ENCODE data around the gene ARRDC5.
"Not testable (repeated sequence)": the region's sequence is repeated elsewhere in the genome, so short reads cannot be mapped to it uniquely, and the experiment has no call there.

Gene ARRDC5

DNA sequence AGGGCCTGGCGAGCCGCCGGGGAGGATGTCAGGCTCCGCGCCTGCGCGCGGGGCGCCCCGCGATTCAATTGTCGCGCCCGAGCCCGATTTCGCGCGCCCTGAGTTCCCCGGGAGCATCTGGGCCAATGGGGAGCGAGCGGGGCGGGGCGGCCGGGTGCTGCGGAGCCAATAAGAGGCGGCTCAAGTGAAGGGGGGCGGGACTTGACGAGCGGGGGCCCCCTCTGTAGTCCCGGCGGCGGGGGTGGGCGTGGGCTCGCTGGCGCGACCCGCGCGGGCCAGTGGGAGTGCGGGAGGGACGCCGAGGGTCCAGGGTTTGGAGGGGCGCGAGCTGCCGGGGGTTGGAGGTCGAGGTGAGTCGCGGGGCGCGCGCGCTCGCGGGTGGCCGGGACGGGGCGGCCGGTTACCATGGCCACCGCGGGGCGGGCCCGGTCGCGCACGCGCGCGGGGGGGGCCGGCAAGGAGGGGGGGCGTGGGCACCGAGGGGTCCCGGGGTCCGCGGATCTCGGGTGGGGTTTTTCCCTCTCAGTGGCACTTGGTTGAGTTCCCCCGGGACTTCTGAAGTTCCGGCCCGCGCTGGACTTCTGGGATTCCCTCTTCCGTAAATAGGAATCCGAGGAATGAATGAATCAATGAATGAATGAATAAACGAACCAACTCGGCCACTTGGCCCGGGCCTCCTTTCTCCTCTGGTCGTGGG is 7.3 kb upstream of the ARRDC5 start:
- DNase-seq: peak; percentile 96

DNA sequence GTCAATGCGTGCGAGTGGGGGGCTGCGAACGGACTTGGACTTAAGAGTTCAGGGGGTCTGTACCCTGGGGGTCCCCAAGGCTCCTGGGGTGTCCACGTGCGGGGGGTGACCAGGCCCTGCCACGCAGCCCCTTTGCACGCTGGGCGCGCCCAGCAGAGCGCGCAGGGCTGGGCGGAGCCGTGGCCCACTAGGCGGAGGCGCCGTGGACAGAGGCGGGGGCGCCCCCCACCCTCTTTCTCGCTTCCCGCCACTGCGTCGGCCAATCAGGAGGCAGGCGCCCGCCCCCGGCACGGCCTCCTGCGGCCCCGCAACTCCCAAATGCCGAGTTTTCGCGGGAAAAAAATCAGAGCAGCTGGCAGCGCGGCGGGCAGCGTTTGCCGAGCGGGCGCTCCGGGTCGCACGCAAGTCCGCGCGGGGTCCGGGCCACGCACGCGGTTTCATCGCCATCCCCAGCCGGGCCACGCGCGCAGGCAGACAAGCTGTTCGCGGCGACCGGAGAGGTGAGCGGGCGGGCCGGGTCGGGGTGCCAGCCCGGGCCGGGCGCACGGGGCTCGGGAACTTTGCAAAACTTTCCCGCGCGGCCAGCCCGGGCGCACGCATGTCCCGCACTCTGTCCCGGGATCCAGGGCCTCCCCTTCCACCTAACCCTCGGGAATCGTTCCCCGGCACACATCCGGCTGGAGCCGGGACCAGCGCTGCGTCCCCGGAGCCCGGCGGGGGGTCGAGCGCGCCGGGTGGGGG is 6.6 kb upstream of the ARRDC5 start, which contains the start of gene UHRF1:
UHRF1 (plus strand) TSS at position 346 of the 741 bp plus-strand sequence. CDS start 1,385 bp downstream, outside the sequence.
- DNase-seq: peak; percentile 47

DNA sequence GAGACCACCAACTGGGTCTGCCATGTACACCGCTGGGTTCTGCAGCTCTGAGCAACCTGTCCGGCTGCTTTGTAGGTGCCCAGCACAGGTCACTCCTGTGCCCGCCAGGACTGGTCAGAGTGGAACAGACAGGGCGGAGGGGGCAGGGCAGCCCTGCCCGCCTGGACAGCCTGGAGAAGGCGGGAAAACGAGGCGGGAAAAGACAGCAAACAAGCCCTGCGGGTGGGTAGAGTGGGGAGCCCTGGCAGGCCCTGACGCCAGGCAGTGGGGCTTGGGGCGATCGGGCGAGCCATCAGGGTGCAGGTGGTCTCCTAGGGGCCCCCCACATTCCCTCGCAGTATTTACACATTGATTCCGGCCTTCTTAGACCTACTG is 6.1 kb upstream of the ARRDC5 start:
- DNase-seq: no peak

DNA sequence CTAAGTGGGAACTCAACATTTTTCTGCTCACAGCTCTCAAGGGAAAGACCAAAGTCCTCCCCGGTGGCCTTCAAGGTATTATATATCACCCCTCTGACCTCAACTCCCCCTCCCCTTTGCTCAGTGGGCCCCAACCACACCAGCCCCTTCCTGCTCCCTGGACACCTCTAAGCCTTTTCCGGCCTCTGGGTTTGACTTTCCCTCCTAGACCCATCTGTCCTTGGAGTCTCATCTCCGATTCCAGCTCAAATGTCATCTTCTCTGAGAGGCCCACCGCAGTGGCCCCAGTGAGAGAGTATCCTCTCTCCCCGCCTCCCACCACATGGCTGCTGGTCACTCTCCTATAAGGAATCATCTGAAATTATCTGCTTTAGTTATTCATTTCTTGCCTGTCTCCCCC is 5.7 kb upstream of the ARRDC5 start:
- DNase-seq: no peak

DNA sequence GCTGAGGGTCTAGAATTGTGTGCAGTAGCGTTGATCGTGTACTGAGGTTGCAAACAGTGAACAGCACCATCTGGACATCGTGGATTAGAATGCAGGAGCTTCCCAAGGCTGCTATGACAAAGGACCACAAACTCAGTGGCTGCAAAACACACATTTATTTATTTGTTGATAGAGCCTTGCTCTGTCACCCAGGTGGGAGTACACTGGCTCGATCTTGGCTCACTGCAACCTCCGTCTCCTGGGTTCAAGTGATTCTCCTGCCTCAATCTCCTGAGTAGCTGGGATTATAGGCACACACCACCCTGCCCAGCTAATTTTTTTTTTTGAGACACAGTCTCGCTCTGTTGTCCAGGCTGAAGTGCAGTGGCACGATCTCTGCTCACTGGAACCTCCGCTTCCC is 4.3 kb upstream of the ARRDC5 start:
- DNase-seq: no peak

DNA sequence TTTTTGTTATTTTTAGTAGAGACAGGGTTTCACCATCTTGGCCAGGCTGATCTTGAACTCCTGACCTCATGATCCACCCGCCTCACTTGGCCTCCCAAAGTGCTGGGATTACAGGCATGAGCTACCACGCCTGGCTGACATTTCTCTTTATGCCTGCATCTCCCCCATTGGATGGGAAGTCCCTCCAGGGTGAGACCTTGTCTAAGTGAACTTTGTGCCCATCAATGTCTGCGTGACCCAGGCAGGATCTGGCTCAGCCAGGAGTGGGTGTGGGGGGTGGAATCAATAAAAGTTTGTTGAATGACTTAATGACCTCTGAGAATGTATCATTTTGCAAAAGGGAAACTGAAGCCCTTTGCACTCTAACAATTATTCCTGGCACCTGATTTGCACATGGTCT is 1.8 kb upstream of the ARRDC5 start:
- no peak for DNase-seq

DNA sequence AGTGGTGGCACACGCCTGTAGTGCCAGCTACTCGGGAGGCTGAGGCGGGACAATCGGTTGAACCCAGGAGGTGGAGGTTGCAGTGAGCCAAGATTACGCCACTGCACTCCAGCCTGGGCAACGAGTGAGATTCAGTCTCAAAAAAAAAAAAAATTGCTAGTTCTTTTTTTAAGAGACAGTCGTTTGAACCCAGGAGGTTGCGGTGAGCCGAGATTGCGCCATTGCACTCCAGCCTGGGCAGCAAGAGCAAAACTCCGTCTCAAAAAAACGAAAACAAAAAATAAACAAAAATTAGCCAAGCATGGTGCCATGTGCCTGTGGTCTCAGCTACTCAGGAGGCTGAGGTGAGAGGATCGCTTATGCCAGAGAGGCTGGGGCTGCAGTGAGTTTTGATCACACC is 1.8 kb downstream of the ARRDC5 start:
- not testable (repeated sequence) for DNase-seq

DNA sequence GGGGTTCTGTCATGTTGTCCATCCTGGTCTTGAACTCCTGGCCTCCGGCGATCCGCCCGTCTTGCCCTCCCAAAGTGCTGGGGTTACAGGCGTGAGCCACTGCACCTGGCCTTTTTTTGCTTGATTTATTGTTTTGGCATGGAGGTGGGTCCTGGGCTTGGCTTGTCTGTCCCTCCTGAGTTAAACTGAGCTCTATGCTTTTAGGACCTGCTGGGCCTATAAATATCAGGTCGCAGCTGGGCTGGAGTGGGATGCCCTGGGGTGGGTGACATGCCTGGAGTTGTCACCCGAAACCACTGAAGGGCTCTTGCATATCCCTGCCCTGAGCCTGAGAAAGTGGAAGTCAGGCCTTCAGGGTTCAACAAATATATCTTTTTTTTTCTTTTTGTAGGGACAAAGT is 5.5 kb downstream of the ARRDC5 start:
- DNase-seq: no peak

DNA sequence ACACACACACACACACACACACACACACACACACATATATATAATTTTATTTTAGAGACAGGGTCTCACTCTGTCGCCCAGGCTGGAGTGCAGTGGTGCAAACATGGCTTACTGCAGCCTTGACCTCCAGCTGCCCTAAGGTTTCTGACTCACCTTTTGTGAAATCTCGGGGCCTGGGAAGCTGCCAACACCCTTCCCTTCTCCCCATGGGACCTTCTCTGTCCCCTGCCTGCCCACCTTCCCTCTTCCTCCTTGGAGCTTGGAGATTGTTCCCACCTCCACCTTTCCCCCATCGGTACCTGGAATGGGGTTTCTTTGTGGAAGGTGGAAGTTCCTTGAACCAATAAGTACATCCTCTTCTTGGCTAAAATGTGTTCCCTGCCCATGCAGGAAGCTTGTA is 6.3 kb downstream of the ARRDC5 start:
- no peak for DNase-seq

DNA sequence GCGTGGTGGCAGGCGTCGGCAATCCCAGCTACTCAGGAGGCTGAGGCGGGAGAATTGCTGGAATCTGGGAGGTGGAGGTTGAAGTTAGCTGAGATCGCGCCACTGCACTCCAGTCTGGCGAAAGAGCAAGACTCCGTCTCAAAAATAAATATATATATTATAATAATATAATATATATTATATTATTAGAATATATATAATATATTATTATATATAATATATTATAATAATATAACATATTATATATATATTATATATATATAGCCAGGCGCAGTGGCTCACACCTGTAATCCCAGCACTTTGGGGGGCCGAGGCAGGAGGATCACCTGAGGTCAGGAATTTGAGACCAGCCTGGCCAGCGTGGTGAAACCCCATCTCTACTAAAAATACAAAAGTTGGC is 9.7 kb downstream of the ARRDC5 start:
- DNase-seq: not testable (repeated sequence)

DNA sequence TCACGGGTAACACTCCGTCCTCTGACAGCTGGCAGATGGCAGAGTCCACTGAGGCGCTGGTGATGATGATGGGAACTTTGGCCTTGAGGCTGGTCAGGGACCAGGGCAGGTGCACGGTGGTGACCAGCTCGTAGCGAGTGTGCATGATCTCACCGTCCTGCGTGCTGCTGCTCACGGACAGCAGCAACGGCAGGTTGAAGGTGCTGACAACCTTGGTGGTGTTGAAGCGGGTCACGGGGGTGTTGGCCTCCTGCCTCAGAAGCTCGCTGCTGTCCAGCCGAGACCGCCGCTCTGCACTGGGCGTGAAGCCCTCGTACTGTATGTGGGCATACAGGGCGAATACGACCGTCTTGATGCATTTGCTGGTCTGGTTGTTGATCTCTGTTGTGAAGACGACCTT is 11.6 kb downstream of the ARRDC5 start:
- DNase-seq: no peak

DNA sequence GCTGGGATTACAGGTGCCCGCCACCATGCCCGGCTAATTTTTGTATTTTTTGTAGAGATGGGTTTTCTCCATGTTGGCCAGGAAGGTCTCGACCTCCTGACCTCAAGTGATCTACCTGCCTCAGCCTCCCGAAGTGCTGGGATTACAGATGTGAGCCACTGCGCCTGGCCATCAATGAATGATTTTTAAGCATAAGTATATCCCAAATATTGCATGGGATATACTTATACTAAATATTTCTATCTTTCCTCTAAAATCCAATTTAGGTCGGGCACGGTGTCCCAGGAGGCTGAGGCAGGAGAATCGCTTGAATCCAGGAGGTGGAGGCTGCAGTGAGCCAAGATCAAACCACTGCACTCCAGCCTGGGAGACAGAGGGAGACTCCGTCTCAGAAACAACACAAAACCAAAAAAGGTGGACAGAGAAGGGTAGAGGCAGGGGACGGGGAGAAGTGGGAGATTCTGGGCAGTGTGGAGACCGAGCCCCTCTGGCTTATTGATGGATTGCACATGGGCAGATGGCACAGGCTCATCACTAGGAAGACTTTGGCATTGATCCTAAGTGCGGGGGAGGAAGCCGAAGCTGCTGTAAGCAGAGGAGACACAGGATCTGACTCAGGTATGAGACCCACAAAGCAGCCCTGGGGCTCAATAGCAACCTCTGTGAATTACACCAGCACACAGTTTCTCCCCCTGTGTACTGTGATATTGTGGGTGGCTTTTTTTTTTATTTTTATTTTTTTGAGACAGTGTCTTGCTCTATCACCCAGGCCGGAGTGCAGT is 13.5 kb downstream of the ARRDC5 start:
- no peak for DNase-seq

DNA sequence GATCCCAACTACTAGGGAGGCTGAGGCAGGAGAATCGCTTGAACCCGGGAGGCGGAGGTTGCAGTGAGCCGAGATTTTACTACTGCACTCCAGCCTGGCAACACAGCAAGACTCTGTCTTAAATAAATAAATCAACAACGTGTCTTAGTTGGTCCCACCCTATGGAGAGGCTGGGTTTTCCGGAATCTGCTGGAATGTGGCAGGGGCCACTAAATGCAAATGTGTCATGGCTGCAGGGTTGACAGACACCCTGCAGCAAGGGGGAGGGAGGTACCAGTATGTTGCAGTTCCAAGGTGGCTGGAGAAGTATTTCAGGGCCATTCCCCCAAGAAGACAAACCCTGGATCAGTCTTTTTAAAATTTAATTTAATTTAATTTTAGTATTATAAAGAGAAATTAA is 14.9 kb downstream of the ARRDC5 start:
- DNase-seq: not testable (repeated sequence)

DNA sequence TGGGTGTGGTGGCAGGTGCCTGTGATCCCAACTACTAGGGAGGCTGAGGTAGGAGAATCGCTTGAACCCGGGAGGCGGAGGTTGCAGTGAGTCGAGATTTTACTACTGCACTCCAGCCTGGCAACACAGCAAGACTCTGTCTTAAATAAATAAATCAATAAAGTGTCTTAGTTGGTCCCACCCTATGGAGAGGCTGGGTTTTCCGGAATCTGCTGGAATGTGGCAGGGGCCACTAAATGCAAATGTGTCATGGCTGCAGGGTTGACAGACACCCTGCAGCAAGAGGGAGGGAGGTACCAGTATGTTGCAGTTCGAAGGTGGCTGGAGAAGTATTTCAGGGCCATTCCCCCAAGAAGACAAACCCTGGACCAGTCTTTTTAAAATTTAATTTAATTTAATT is 17.7 kb downstream of the ARRDC5 start:
- not testable (repeated sequence) for DNase-seq

DNA sequence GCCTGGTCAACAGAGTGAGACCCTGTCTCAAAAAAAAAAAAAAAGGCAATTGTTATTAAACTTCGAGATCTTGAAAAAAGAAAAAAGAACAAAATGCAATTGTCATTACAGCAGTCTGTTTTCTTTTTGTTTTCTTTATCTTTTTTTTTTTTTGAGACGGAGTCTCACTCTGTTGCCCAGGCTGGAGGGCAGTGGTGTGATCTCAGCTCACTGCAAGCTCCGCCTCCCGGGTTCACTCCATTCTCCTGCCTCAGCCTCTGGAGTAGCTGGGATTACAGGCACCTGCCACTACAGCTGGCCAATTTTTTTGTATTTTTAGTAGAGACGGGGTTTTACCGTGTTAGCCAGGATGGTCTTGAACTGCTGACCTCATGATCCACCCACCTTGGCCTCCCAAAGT is 19.8 kb downstream of the ARRDC5 start:
- not testable (repeated sequence) for DNase-seq

DNA sequence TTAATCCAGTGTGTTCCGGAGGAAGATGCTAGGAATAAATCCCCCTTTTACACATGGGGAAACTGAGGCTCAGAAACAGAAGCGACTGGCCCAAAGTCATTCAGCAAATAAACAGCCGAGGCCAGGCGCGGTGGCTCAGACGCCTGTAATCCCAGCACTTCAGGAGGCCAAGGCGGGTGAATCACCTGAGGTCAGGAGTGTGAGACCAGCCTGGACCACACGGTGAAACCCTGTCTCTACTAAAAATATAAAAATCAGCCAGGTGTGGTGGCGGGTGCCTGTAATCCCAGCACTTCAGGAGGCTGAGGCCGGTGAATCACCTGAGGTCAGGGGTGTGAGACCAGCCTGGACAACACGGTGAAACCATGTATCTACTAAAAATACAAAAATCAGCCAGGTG is 23.7 kb downstream of the ARRDC5 start:
- no peak for DNase-seq

DNA sequence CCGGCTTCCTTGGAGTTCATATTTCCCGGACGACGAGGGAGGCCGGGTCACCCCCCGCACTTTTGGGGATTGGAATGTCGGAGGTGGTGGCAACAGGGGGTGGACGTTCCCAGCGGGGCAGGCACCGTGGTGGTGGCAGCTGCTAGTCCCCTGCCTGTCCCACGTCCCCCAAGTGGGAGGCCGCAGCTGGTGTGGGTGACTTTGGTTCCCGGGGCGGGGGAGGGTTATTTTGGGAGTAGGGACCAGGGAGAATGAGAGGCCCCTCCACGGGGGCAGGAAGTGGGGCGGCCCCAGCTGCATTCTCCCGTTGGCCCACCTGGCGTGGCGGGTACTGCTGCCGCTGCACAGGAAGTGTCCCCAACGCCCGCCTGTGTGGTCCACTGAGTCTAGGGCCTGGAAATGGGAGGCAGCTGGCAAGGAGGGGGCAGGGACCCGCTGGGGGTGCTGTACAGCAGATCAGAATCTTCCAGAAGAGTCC is 24.2 kb downstream of the ARRDC5 start:
- no peak for DNase-seq

DNA sequence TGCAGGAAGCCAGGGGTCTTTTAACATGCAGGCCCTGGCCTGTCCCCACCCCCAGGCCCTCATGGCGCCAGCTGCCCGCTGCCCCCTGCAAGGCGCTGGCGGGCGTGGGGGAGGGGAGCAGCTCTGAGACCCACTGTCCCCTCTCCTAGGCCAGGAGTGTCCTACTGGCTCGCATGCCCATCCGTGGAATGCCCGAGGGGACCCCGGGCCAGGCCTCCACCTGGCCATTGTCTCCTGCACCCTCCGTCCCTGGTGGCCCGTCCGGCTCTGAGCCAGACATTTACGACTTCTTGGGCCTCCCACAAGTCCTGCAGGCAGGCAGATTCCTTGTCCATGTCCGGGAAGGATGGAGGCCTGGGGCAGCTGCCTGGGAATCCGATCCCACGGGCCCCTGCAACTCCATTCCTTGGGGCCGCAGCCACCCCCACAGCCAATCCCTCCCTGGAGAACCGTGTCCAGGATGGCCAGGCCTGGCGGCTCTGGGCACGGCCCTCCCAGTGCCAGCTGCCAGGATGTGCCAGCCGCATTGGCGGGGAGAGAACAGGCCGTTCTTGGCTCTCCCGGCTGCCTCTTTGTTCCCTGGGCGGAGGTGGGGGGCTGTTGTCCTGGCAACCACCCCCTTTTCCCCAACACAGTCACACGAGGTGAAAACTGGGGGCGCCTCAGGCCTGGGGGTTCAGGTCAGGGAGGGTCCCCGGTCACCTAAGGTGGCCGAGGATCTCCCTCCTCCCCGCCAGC is 24.8 kb downstream of the ARRDC5 start:
- DNase-seq: no peak

DNA sequence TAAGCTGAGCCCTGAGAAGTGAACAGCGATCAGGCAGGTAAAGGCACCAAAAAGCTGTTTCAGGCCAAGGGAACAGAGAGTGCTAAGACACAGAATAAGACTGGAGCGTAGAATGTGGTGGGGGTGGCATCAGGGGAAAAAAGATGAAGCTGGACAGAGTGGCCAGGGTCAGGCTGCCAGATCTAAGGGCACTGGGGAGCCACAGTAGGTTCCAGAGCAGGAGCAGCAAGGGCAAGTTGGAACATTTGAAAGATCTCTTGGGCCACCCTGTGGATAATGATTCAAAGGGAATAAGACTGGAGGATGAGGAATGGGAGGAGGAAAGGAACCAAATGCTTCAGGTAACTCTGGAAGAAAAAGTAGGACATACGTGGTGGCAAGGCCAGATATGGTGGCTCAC is 28.8 kb downstream of the ARRDC5 start:
- DNase-seq: no peak

DNA sequence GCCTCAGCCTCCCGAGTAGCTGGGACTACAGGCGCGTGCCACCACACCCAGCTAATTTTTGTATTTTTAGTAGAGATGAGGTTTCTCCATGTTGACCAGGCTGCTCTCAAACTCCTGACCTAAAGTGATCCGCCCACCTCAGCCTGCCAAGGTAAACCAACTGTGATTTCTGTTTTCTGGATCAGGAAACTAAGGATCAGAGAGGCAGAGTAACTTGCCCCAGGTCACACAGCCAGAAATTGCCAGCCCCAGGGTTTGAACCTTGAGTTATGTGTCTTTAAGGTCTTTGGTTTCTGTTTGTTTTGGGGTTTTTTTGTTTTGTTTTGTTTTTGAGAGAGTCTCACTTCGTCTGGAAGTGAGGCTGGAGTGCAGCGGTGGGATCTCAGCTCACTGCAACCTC is 31.0 kb downstream of the ARRDC5 start:
- no peak for DNase-seq

DNA sequence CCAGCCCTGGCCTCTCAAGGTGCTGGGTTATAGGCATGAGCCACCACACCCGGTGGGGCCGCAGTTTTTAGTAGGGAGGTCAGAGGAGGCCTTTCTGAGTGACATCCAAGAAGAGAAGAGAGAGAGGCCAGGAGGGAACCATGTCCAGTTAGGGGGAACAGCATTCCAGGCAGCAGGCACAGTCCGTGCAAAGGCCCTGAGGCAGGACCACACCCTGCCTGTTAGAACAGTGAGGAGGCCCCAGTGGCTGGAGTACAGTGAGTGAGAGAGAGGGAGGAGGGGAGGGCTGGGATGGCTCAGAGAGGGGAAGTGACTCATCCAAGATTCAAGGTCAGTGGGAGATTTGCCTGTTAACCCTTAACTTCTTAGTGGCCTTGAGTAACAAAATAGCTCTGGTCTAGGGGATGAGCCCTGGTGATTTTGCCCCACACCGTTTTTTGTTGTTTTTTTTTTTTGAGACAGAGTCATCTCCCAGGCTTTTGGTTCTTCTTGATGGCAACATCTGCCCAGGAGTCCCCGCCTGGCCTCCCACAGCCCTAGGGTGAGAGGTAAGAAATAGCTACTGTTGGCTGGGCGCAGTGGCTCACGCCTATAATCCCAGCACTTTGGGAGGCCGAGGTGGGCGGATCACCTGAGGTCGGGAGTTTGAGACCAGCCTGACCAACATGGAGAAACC is 32.5 kb downstream of the ARRDC5 start:
- peak; percentile 13 for DNase-seq

DNA sequence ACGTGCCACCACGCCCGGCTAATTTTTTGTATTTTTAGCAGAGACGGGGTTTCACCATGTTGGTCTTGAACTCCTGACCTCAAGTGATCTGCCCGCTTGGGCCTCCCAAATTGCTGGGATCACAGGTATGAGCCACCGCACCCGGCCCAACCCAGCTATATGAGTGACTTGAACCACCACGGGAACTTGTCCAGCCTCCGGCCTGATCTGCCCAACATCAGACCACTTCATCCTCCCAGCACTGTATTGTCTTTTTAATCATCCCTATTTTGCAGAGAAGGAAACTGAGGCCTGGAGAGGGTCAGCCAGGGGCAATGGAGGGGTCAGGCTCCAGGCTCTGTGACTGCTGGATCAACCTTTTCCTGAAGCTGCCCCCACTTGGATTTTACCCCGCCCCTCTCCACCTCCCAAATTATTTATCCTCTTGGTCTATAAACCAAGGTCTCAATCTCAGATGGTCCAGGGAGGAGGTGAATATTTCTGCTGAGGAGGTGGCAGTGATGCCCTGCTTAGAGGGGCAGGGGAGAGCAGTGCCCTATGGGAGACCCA is 34.3 kb downstream of the ARRDC5 start:
- no peak for DNase-seq

Data from activated naive CD4-positive, alpha-beta T cell treated with Interleukin-2 at 50 U/mL for 16 hours (primary cell).